Dendritic cell treated with granulocyte-macrophage colony-stimulating factor and Interleukin-4, amounts not matched to agents 40 ng/mL and 50 ng/mL, for 4 days (primary cell): ENCODE measurements around the gene CLEC19A.

Experiments used
- H3K27ac Mint-ChIP-seq: one replicate; pipeline ENCODE4 v1.8.0; 2022; ENCODE audit warnings: mild to moderate bottlenecking, mixed read lengths
- H3K27me3 Mint-ChIP-seq: one replicate; pipeline ENCODE4 v1.8.0; 2022; ENCODE audit warnings: mild to moderate bottlenecking, mixed read lengths
- H3K36me3 Mint-ChIP-seq: one replicate; pipeline ENCODE4 v1.8.0; 2022; ENCODE audit warnings: low read depth, mixed read lengths
- H3K4me1 Mint-ChIP-seq: one replicate; pipeline ENCODE4 v1.8.0; 2022; ENCODE audit warnings: low read depth, mixed read lengths
- H3K4me3 Mint-ChIP-seq: one replicate; pipeline ENCODE4 v1.8.0; 2022; ENCODE audit warnings: mild to moderate bottlenecking, moderate library complexity, mixed read lengths
- H3K9me3 Mint-ChIP-seq: one replicate; pipeline ENCODE4 v1.8.0; 2022; ENCODE audit warnings: mixed read lengths
- intact Hi-C: fragments of 100-400 bp; cut with micrococcal nuclease; formaldehyde crosslinking; loops from one replicate; pipeline ENCODE4 v1.15.0; 2022

Gene CLEC19A

DNA sequence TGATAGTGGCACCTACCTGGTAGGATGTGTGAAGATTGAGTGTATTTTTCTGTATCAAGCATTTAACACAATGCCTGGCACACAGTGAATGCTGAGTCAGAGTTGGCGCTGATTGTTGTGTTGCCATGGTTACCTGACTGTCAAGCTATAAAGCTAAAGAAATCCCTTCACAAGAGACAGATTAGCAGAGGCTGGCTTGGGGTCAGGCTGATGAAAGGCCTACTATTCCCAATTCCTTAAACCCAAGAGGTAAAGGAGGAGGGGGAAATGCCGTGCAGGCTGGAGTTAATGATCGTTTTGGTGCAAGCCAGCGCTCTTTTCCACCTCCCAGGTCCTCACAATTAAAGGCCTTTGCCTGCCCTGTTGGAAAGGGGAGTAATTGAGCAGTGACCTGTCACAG, 5.9 kb downstream of the CLEC19A start:
- H3K4me3 Mint-ChIP-seq = no peak overlapping the region
- peaks cover 1% of the 10 kb centered on the region for H3K27me3 Mint-ChIP-seq
- H3K9me3 Mint-ChIP-seq = no peaks in the 10 kb centered on the region
- H3K4me1 Mint-ChIP-seq = peaks cover 71% of the 10 kb centered on the region
- H3K27ac Mint-ChIP-seq = peak overlapping the region; percentile 74
- no peaks in the 10 kb centered on the region for H3K36me3 Mint-ChIP-seq
- intact Hi-C loops = loop anchor here (5.0 kb wide), 1 partner anchor 174 kb away; no protein-coding TSS in a partner anchor

DNA sequence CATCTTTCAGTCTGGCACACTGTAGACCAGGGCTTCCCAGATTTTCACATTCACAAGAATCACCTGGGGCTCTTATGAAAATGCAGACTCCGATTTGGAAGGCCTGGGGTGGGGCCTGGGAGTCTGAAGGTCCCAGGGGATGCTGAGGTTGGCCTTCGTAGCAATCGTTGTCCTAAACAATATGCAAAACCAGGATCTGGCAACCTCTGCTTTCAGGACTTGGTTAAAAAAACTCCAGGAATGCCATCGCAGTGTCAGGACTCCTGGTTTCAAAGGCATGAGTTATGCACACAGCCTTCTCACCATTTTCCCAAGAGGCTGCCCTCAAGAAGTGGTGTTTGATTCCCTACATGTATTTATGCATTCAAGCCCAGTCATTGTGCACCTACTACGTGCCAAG, 6.7 kb downstream of the CLEC19A start:
- H3K27me3 Mint-ChIP-seq = peaks cover 1% of the 10 kb centered on the region
- H3K36me3 Mint-ChIP-seq = no peaks in the 10 kb centered on the region
- H3K9me3 Mint-ChIP-seq = no peaks in the 10 kb centered on the region
- intact Hi-C loops = loop anchor here (5.0 kb wide), 1 partner anchor 175 kb away; no protein-coding TSS in a partner anchor
- peaks cover 76% of the 10 kb centered on the region for H3K4me1 Mint-ChIP-seq
- no peak overlapping the region for H3K4me3 Mint-ChIP-seq
- peak overlapping the region; percentile 95 for H3K27ac Mint-ChIP-seq

DNA sequence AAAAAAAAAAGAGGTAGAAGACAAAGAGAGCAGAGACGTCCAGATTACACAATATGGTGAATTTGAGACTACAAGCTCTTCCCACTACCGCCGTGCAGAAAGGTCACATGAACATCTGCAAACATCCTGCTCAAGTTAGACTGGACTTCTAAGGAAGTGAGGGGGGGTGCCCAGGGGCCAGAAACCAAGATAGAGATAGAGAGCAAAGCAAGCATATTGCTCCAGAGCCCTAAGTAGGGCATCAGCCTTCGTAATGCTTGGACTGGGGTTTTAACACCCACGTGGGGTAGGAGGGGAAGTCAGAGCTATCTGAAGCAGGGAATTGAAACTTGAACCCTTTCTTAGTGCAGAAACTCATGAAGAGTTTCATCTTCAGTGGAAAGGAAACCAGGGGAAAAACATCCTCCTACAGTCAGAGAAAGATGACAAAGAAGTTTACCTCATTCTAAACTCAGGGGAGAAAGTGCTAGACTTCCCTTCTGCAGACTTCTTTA, 8.7 kb downstream of the CLEC19A start:
- no peaks in the 10 kb centered on the region for H3K9me3 Mint-ChIP-seq
- no peaks in the 10 kb centered on the region for H3K36me3 Mint-ChIP-seq
- intact Hi-C loops = loop anchor here (5.0 kb wide), 1 partner anchor 177 kb away; no protein-coding TSS in a partner anchor
- peaks cover 5% of the 10 kb centered on the region for H3K27me3 Mint-ChIP-seq
- H3K4me1 Mint-ChIP-seq = peaks cover 76% of the 10 kb centered on the region
- H3K27ac Mint-ChIP-seq = peak overlapping the region; percentile 95
- no peak overlapping the region for H3K4me3 Mint-ChIP-seq

DNA sequence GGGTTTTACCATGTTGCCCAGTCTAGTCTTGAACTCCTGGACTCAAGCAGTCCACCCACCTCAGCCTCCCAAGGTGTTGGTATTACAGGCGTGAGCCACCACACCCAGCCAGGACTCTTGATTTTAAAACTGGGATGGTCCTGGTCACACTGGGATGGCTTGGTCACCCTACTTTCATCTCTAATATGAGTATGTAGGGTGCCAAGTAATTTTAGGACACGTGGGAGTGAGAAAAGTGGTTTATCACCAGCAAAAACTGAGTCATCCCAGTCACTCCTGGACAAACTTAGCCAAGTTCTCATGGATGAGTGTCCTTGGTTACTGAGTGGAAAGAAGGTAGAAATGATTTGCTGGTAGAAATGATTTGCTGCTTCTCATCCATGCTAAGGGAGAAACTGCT, 9.9 kb downstream of the CLEC19A start:
- Mint-ChIP-seq H3K36me3 (no peaks in the 10 kb centered on the region), H3K4me1 (peaks cover 74% of the 10 kb centered on the region), H3K4me3 (peak overlapping the region; percentile 6), H3K9me3 (no peaks in the 10 kb centered on the region), H3K27ac (peak overlapping the region; percentile 95), H3K27me3 (peaks cover 9% of the 10 kb centered on the region)
- intact Hi-C loops = no loop called here

DNA sequence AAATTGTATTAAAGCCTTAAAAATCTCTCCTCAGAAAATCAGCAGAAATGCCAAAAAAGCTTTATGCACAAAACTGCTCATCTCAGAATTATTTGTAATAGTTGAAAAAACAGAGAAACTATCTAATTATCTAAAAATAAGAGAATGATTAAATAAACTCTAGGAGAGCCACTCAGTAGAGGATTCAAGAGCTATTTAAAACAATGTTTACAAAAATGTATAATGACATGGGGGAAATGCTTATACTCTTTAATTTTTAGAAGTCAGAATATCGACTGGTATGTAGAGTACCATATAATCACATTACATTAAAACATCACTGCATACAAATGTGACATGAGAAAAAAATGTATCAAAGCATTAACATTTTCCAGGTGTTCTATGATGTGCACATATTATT, 11.9 kb downstream of the CLEC19A start:
- H3K27me3 Mint-ChIP-seq = peaks cover 11% of the 10 kb centered on the region
- intact Hi-C loops = no loop called here
- no peak overlapping the region for H3K27ac Mint-ChIP-seq
- peaks cover 77% of the 10 kb centered on the region for H3K4me1 Mint-ChIP-seq
- no peaks in the 10 kb centered on the region for H3K36me3 Mint-ChIP-seq
- no peak overlapping the region for H3K4me3 Mint-ChIP-seq
- no peaks in the 10 kb centered on the region for H3K9me3 Mint-ChIP-seq

DNA sequence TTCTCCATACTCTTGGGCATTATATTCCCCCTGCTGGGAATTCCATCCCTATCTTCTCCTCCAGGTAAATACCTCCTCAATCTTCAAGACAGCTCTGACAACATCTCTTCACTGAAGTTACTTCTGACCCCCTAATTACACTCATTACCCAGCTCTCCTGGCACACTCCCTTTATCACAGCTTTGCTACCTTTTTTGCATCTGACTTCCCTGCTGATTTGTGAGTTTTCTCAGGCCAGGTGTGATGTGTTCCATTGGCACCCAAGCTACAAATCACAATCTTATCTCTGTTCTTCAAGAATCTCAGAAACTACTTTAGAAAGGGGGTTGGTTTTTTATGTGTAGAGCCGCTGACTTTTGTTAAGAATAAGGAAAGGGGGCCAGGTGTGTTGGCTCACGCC, 14.0 kb downstream of the CLEC19A start:
- Mint-ChIP-seq H3K4me1 (peaks cover 73% of the 10 kb centered on the region), H3K36me3 (no peaks in the 10 kb centered on the region), H3K27ac (no peak overlapping the region), H3K4me3 (no peak overlapping the region), H3K9me3 (no peaks in the 10 kb centered on the region), H3K27me3 (peaks cover 11% of the 10 kb centered on the region)
- intact Hi-C loops = no loop called here

DNA sequence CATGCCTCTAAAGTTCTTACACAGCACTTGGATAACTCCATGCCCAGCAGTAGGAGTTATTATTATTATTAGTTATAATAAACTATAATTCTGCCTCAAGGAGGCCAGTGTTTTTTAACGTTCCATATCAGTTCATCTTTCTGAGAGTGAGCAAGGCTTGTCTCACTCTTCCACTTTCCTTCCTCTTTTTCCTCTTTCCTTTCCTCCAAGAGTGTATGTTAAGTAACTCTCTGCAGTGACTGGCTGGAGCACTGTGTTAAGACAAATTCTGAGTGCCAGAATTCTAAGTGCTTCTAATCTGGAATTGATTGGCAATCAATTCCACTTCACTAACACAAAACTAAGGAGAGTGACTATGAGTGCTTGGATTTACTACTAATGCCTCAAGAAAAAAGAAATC, 16.4 kb downstream of the CLEC19A start:
- peaks cover 11% of the 10 kb centered on the region for H3K27me3 Mint-ChIP-seq
- H3K4me1 Mint-ChIP-seq = peaks cover 67% of the 10 kb centered on the region
- no peak overlapping the region for H3K4me3 Mint-ChIP-seq
- H3K36me3 Mint-ChIP-seq = peaks cover 4% of the 10 kb centered on the region
- no peaks in the 10 kb centered on the region for H3K9me3 Mint-ChIP-seq
- no peak overlapping the region for H3K27ac Mint-ChIP-seq
- intact Hi-C loops = no loop called here

DNA sequence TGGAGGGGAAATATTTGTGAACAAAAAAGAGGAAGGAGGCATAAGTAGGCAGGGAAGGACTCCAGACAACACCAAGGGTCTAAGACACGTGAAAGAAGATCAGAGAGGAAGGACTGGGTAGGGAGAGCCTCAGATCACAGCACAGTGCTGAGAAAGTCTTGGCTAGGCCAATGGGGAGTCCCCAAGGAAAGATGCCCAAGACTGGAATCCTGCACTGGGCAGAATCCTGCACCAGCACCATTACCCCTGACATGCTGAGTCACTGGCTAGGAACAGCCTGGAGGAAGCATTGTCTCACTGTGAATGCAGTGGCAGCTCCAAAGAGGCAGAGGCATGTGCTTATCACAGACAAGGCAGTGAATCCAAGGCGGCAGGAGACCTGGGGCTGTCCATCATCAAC, 19.2 kb downstream of the CLEC19A start:
- intact Hi-C loops = no loop called here
- peaks cover 32% of the 10 kb centered on the region for H3K36me3 Mint-ChIP-seq
- peaks cover 72% of the 10 kb centered on the region for H3K4me1 Mint-ChIP-seq
- H3K4me3 Mint-ChIP-seq = peak overlapping the region; percentile 74
- H3K9me3 Mint-ChIP-seq = no peaks in the 10 kb centered on the region
- H3K27me3 Mint-ChIP-seq = peaks cover 3% of the 10 kb centered on the region
- peak overlapping the region; percentile 80 for H3K27ac Mint-ChIP-seq

DNA sequence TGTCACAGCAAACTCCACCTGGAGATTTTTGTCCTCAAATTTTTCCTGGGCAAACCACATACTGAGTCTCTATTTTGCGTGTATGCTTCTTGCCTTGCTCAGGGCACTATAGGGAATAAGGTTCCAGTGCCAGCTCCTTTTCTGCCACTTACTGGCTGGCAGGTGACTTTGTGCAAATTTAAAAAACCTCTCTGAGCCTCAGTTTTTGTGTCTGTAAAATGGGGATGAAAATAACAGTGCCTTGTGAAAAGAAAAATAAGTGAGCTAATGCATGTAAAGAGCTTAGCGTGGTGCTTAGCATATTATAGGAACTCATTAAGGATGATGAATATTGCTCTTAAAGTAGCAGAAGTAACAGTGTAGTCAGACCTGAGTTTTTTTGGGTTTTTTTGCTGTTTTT, 19.9 kb downstream of the CLEC19A start:
- intact Hi-C loops = no loop called here
- Mint-ChIP-seq H3K27me3 (peaks cover 3% of the 10 kb centered on the region), H3K36me3 (peaks cover 39% of the 10 kb centered on the region), H3K4me1 (peaks cover 70% of the 10 kb centered on the region), H3K4me3 (peak overlapping the region; percentile 74), H3K9me3 (no peaks in the 10 kb centered on the region), H3K27ac (peak overlapping the region; percentile 80)

DNA sequence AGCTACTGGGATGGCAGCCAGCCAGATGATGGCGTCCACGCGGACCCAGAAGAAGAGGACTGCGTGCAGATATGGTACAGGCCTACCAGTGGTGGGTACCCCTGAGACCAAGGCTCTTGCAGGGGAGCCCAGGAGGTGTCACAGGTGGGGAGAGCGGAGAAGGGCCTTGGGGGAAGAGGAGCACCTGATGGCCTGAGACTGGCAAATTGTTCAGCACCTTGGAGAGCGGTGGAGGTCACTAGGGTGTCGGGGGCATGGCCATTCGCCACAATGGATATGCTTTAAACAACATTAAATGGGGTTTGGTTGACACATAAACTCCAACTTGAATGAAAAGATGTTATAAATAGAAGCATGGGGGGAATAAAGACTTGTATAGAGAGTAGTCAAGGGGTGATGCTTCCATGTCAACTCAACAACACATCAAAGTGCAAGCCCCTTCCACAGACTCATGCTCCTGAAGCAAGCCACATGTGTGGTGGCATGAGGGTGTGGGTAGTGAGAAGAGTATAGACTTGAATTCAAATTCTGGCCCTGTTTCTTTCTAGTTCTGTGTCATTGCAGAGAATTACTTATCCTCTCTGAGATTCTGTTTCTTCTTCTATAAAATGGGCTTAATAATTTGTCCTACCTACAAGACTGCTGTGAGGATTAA, 22.2 kb downstream of the CLEC19A start:
- Mint-ChIP-seq H3K36me3 (peaks cover 52% of the 10 kb centered on the region), H3K4me3 (peak overlapping the region; percentile 63), H3K27ac (no peak overlapping the region), H3K27me3 (peaks cover 2% of the 10 kb centered on the region), H3K9me3 (no peaks in the 10 kb centered on the region), H3K4me1 (peaks cover 68% of the 10 kb centered on the region)
- intact Hi-C loops = no loop called here

DNA sequence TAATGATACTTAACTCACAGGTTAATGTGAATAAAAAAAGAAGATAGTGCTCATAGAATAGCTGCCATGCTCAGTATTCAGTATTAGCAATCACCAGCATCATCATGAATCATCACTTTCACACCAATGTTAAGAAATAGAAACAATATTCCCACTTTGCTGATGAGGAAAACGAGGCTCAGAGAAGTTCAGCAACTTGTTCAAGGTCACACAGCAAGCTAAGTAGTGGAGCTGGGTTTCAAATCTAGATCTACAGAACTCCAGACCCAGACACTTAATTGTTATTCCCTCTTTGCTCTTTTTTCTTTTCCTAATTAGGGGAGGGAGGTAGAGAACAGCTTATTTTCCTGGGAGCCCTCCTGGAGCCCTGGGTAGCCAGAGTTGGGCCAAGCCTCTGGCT, 22.9 kb downstream of the CLEC19A start:
- Mint-ChIP-seq H3K9me3 (no peaks in the 10 kb centered on the region), H3K4me3 (no peak overlapping the region), H3K36me3 (peaks cover 52% of the 10 kb centered on the region), H3K4me1 (peaks cover 68% of the 10 kb centered on the region), H3K27ac (no peak overlapping the region), H3K27me3 (peaks cover 2% of the 10 kb centered on the region)
- intact Hi-C loops = no loop called here

DNA sequence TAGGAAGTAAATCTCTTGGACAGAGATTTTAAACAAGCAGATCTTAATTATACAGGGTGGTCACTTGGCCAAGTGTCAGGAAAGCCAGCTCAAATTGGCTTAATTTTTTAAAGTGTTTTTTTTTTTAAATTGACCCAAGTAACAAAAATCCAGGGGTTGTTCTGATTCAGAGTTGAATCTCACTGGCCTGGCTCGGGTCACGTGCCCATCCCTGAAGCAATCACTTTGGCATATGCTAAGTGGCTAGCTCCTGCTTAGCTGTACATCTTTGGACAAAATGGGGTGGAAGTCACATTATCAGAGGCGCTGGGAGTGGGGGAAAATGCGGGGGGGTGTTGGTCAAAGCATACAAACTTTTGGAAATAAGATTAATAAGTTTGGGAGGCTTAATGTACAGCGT, 23.6 kb downstream of the CLEC19A start:
- peaks cover 66% of the 10 kb centered on the region for H3K4me1 Mint-ChIP-seq
- no peak overlapping the region for H3K27ac Mint-ChIP-seq
- intact Hi-C loops = no loop called here

DNA sequence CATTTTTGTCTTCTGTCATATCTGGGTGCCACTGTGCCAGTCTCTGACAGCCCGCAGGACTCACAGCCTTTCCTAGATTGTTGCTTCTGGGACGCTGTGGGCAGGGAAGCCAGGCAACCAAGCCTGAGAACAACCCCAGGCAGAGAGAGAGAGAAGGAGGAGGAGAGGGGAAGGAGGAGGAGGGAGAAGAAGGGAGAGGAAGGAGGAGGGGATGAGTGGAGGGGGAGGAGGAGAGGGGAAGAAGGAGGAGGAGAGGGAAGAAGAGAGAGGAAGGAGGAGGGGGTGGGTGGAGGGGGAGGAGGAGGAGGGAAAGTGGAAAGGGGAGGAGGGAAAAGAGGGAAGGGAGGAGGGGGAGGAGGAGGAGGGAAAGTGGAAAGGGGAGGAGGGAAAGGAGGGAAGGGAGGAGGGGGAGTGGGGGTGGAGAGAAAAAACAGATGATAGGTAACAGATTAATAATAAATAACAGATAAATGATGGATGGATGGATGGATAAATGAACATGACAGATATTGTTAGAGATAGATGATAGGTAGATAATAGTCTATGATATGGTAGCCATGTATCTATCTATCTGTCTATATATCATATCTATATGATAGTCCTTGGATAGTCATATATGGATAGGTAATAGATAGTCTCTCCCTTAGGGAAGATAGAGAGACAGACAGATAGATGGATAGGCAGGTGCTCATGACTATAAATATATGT, 29.3 kb downstream of the CLEC19A start:
- Mint-ChIP-seq H3K36me3 (peaks cover 18% of the 10 kb centered on the region), H3K27ac (no peak overlapping the region), H3K4me3 (no peak overlapping the region), H3K27me3 (peaks cover 21% of the 10 kb centered on the region), H3K9me3 (no peaks in the 10 kb centered on the region), H3K4me1 (peaks cover 41% of the 10 kb centered on the region)
- intact Hi-C loops = no loop called here

More for the DNA sequence above, 23.6 kb downstream of the CLEC19A start:
- no peak overlapping the region for H3K4me3 Mint-ChIP-seq
- no peaks in the 10 kb centered on the region for H3K9me3 Mint-ChIP-seq
- H3K27me3 Mint-ChIP-seq = peaks cover 2% of the 10 kb centered on the region
- peaks cover 52% of the 10 kb centered on the region for H3K36me3 Mint-ChIP-seq

DNA sequence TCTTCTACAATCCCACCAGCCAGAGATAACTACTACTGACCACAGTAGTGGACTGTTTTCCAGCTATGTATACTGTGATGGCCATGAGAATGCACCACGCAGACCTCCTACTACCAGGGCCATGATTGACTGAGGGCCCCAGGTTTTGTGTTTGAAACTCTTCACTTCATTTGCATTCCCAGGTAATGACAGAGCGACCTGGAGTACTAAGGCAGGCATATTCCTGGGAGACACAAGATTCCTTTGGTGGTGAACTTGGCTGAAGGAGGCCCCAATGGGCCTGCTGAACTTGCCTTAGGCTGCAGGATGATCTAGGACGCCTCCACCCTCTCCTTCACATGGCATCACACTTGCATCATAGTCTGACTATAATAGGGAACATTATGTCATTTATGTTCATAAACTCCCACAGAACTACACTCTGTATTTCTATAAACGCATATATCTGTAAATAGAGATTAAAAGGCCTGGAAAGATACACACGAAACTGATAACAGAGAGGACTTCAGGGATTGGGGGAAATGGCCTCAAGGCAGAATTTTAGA, 30.4 kb downstream of the CLEC19A start:
- no peak overlapping the region for H3K4me3 Mint-ChIP-seq
- H3K4me1 Mint-ChIP-seq = peaks cover 41% of the 10 kb centered on the region
- peaks cover under 1% of the 10 kb centered on the region for H3K9me3 Mint-ChIP-seq
- no peak overlapping the region for H3K27ac Mint-ChIP-seq
- H3K27me3 Mint-ChIP-seq = peaks cover 23% of the 10 kb centered on the region
- H3K36me3 Mint-ChIP-seq = peaks cover 7% of the 10 kb centered on the region
- intact Hi-C loops = no loop called here
